ENCODE results near the gene TMEM52. TPM values are rescaled to one million over a fixed set of nuclear protein-coding genes. Genes with fewer than 3 reads are reported as not detected.

The TMEM52 gene
- total RNA-seq, 1 donor from 2014 or later = 5.4 TPM

DNA sequence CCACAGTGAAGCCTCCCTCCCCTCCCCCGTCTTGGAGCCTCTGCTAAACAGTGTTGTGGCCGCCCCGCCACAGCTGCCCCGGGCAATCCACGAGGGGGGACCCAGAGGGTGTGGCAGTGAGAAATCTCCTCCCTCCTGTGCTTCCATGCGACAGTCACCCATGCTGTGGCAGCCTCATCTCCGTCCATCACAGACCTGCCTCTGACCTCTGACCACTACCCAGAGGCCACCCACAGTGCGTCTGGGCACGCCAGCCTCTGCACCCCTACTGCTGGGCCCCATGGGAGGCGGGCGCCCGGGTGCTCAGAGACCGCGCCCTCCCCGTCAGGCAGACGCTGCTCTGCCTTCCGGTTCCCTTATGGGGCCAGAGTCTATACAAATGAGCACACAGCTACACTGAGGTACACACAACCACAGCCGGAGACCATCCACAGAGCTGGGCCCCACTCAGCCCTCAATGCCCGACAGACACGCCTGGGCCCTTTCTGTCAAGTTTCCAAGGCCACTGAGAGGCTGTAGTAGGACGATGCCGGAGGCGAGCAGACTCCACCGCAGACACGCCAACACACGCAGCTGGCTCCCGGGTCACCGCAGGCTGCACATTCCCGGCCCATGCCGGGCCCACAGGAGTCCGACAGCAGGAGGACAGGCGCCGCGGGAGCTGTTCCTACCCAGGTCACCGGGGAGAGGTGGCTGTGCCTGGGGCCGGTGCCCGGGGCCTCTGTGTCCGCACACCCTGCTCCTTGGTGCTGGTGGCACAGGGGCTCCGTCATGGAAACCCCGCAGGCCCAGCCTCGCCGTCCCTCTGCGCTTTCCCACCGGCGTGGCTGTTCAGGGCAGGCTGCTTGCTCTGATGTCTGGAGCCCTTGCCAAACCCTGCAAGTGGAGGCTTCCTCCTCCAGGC is 23.9 kb upstream of the TMEM52 start:
- no peak overlapping the region for H3K4me3 Mint-ChIP-seq (ENCODE audit: unreplicated experiment)
- no peak for TF ChIP-seq CTCF (IDR thresholded peaks at IDR 0.05; ENCODE audit: partially characterized antibody, unreplicated experiment)
- H3K36me3 Mint-ChIP-seq (ENCODE audit: unreplicated experiment) = no peaks in the 10 kb centered on the region
- no peaks in the 10 kb centered on the region for H3K4me1 Mint-ChIP-seq (ENCODE audit: low read depth, unreplicated experiment)
- peaks cover 5% of the 10 kb centered on the region for H3K27me3 Mint-ChIP-seq (ENCODE audit: unreplicated experiment)
- DNase-seq = no peak
- no peak overlapping the region for H3K27ac Mint-ChIP-seq (ENCODE audit: unreplicated experiment)
- H3K9me3 Mint-ChIP-seq (ENCODE audit: unreplicated experiment) = no peaks in the 10 kb centered on the region

DNA sequence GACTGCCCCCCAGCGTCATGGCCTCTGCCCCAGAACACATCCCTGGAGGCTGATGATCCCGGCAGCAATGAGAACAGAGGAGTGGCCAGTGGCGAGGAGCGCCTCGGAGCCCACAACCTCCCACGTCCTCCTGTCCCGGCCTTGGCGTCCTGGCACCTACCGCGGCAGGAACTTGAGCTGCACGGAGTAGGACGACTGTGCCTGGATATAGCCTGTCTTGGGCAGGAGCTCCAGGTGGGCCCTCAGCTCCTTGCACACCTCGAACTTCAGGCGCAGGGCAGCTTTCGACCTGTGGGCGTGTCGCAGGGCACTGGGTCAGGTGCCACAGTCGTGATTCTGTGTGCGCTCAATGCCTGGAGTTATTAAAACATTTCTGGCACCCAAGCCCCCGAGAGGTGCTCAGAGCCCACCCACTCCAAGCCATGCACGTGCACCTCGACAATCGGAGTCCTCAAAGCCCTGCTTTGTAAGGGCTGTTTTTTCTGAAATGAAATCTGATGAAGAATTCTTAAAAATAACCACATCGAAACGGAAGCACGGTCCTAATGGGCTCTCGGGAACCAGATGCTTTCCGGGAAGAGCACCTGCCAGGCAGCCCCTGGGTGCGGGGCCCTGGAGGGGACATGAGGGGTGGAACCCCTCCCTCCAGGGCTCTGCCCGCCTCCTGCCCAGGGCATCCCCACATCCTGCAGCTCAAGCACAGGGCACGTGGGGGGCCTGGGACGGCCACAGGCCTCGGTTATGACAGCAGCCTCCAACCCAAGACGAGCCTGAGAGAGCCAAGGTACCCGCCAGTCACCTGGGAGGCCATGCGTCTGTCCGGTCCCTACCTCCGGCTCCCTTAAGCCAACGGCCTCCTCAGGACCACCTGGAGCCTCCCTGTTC is 23.0 kb upstream of the TMEM52 start:
- H3K4me1 Mint-ChIP-seq (ENCODE audit: low read depth, unreplicated experiment) = no peaks in the 10 kb centered on the region
- H3K4me3 Mint-ChIP-seq (ENCODE audit: unreplicated experiment) = no peak overlapping the region
- peaks cover 5% of the 10 kb centered on the region for H3K27me3 Mint-ChIP-seq (ENCODE audit: unreplicated experiment)
- H3K36me3 Mint-ChIP-seq (ENCODE audit: unreplicated experiment) = no peaks in the 10 kb centered on the region
- TF ChIP-seq CTCF (IDR thresholded peaks at IDR 0.05; ENCODE audit: partially characterized antibody, unreplicated experiment) = no peak
- DNase-seq = no peak
- H3K9me3 Mint-ChIP-seq (ENCODE audit: unreplicated experiment) = no peaks in the 10 kb centered on the region
- H3K27ac Mint-ChIP-seq (ENCODE audit: unreplicated experiment) = no peak overlapping the region

- TF ChIP-seq CTCF (IDR thresholded peaks at IDR 0.05; ENCODE audit: partially characterized antibody, unreplicated experiment) = no peak
- H3K4me3 Mint-ChIP-seq (ENCODE audit: unreplicated experiment) = no peak overlapping the region
- peaks cover 5% of the 10 kb centered on the region for H3K27me3 Mint-ChIP-seq (ENCODE audit: unreplicated experiment)
- no peaks in the 10 kb centered on the region for H3K9me3 Mint-ChIP-seq (ENCODE audit: unreplicated experiment)
- H3K27ac Mint-ChIP-seq (ENCODE audit: unreplicated experiment) = no peak overlapping the region
- no peaks in the 10 kb centered on the region for H3K36me3 Mint-ChIP-seq (ENCODE audit: unreplicated experiment)
- no peak for DNase-seq
- no peaks in the 10 kb centered on the region for H3K4me1 Mint-ChIP-seq (ENCODE audit: low read depth, unreplicated experiment)
Observed at GRCh38 chr1:1941211-1941841, 22.2 kb upstream of the TMEM52 start.

- no peak overlapping the region for H3K4me3 Mint-ChIP-seq (ENCODE audit: unreplicated experiment)
- no peak overlapping the region for H3K27ac Mint-ChIP-seq (ENCODE audit: unreplicated experiment)
- H3K36me3 Mint-ChIP-seq (ENCODE audit: unreplicated experiment) = no peaks in the 10 kb centered on the region
- no peak for TF ChIP-seq CTCF (IDR thresholded peaks at IDR 0.05; ENCODE audit: partially characterized antibody, unreplicated experiment)
- DNase-seq = no peak
- peaks cover 7% of the 10 kb centered on the region for H3K27me3 Mint-ChIP-seq (ENCODE audit: unreplicated experiment)
- no peaks in the 10 kb centered on the region for H3K4me1 Mint-ChIP-seq (ENCODE audit: low read depth, unreplicated experiment)
- peaks cover 1% of the 10 kb centered on the region for H3K9me3 Mint-ChIP-seq (ENCODE audit: unreplicated experiment)
Observed at GRCh38 chr1:1940123-1940425, 21.0 kb upstream of the TMEM52 start.

Measured in glutamatergic neuron (in vitro differentiated cells).